Endothelial cell of umbilical vein (primary cell): ENCODE results near the gene PLCH1. TPM values are rescaled to one million over a fixed set of nuclear protein-coding genes. Genes with fewer than 3 reads are reported as not detected.

Experiments
- BruUV-seq: library from RNA; stranded (reverse); fragments of 400-500 nt; replicated peaks from 2 replicates; lab custom pipeline; 2021; lab: Mats Ljungman, UMichigan
- CTCF ChIA-PET: fragments of 300-600, 350-600 bp; sonication (Branson Sonifier 250); formaldehyde crosslinking; loops from one replicate; lab custom pipeline; 2021; ENCODE audit warnings: antibody characterized with exemption, inconsistent platforms; lab: Charles Lee
- POLR2A ChIA-PET: fragments of 300-600, 350-600 bp; sonication (Branson Sonifier 250); formaldehyde crosslinking; loops from one replicate; lab custom pipeline; 2021; ENCODE audit warnings: antibody characterized with exemption, inconsistent platforms; lab: Charles Lee
- DNase-seq: peaks from one replicate; pipeline ENCODE4 v3.0.0-alpha.2; 2011; ENCODE audit warnings: low read depth, low spot score
- FAIRE-seq: peaks from 2 replicates; lab custom pipeline; 2011; peaks lifted over from hg19 to GRCh38; lab: Jason Lieb, UNC
- H2AFZ ChIP-seq: 2 replicates; pipeline ENCODE4 v1.6.0; 2012; ENCODE audit warnings: low read depth, low read length, control low read depth, inconsistent platforms
- H3K27ac ChIP-seq: 2 replicates; pipeline ENCODE4 v1.5.1; 2011; ENCODE audit warnings: low read depth, mild to moderate bottlenecking, control low read depth, low read length, moderate library complexity; ENCODE audit not compliant: insufficient read depth
- H3K27me3 ChIP-seq, 2 experiments: 2 replicates each; pipeline versions ENCODE4 v1.6.0 to v1.6.1; 2011; ENCODE audit warnings: low read length in 2 of 2, mixed read lengths in 1 of 2; ENCODE audit not compliant: control insufficient read depth in 2 of 2, insufficient read depth in 2 of 2
- H3K36me3 ChIP-seq, 2 experiments: 2 replicates in 1 of 2; 3 replicates in 1 of 2; pipeline ENCODE4 v1.5.1; 2011; ENCODE audit warnings: low read length in 2 of 2, mild to moderate bottlenecking in 1 of 2, moderate library complexity in 1 of 2; ENCODE audit not compliant: control insufficient read depth in 2 of 2, insufficient read depth in 2 of 2; ENCODE audit errors: extremely low read depth in 1 of 2
- H3K4me1 ChIP-seq: 3 replicates; pipeline ENCODE4 v1.5.1; 2011; ENCODE audit warnings: mild to moderate bottlenecking, low read length; ENCODE audit not compliant: control insufficient read depth, insufficient read depth; ENCODE audit errors: extremely low read depth
- H3K4me2 ChIP-seq: 2 replicates; pipeline ENCODE4 v1.6.1; 2011; ENCODE audit warnings: low read length, control low read depth, mixed read lengths; ENCODE audit not compliant: insufficient read depth
- H3K4me3 ChIP-seq, 3 experiments: fragments of 200-600 bp in 1 of 3; sonication (generic), shearing (Covaris generic) in 1 of 3; replicated peaks in 1 of 3; 2 replicates each; pipeline ENCODE4 v1.5.1; 2011 to 2016; ENCODE audit warnings: control low read depth in 3 of 3, low read length in 3 of 3, mild to moderate bottlenecking in 2 of 3, inconsistent platforms in 1 of 3, low read depth in 1 of 3, moderate library complexity in 1 of 3; ENCODE audit not compliant: insufficient read depth in 1 of 3
- H3K79me2 ChIP-seq: 2 replicates; pipeline ENCODE4 v1.6.0; 2012; ENCODE audit warnings: low read length, inconsistent platforms; ENCODE audit not compliant: control insufficient read depth, insufficient read depth
- H3K9ac ChIP-seq: replicated peaks from 2 replicates; pipeline ENCODE3; 2011; ENCODE audit warnings: low read length, control low read depth; ENCODE audit not compliant: insufficient read depth; ENCODE audit errors: extremely low read depth
- H3K9me1 ChIP-seq: replicated peaks from 3 replicates; pipeline ENCODE4 v1.6.0; 2011; ENCODE audit warnings: mild to moderate bottlenecking, low read length; ENCODE audit not compliant: control insufficient read depth, insufficient read depth; ENCODE audit errors: extremely low read depth
- H3K9me3 ChIP-seq: replicated peaks from 2 replicates; pipeline ENCODE4 v1.5.1; 2012; ENCODE audit warnings: low read length, inconsistent platforms; ENCODE audit not compliant: control insufficient read depth, insufficient read depth
- H4K20me1 ChIP-seq: replicated peaks from 2 replicates; pipeline ENCODE3; 2011; ENCODE audit warnings: mild to moderate bottlenecking, low read length; ENCODE audit not compliant: control insufficient read depth, insufficient read depth; ENCODE audit errors: extremely low read depth
- EZH2 ChIP-seq: IDR thresholded peaks from 2 replicates; pipeline ENCODE4 v1.6.1; 2012; ENCODE audit warnings: borderline replicate concordance, low read depth, mild to moderate bottlenecking, moderate library complexity, low read length, inconsistent platforms; ENCODE audit not compliant: severe bottlenecking
- FOS ChIP-seq: IDR thresholded peaks from 2 replicates; pipeline ENCODE4 v1.6.1; 2011; ENCODE audit warnings: mild to moderate bottlenecking, low read length, moderate library complexity, borderline replicate concordance; ENCODE audit not compliant: insufficient read depth
- GATA2 ChIP-seq: IDR thresholded peaks from 2 replicates; pipeline ENCODE4 v1.7.0; 2011; ENCODE audit warnings: low read depth, mild to moderate bottlenecking, moderate library complexity, mixed read lengths, low read length; ENCODE audit not compliant: insufficient read length, insufficient read depth
- JUN ChIP-seq: IDR thresholded peaks from 2 replicates; pipeline ENCODE4 v1.6.1; 2011; ENCODE audit warnings: borderline replicate concordance, low read depth; ENCODE audit not compliant: insufficient read length, insufficient read depth
- MYC ChIP-seq: IDR thresholded peaks from one replicate; pipeline ENCODE4 v1.6.1; 2011; ENCODE audit warnings: mild to moderate bottlenecking, low read depth, low read length
- POLR2A ChIP-seq: IDR thresholded peaks from 2 replicates; pipeline ENCODE4 v1.6.1; 2012; ENCODE audit warnings: low read depth, mild to moderate bottlenecking, control low read depth, low read length
- POLR2AphosphoS5 ChIP-seq: IDR thresholded peaks from 2 replicates; pipeline ENCODE4 v1.6.1; 2012; ENCODE audit warnings: low read depth, mild to moderate bottlenecking, control low read depth, low read length, moderate library complexity; ENCODE audit not compliant: insufficient read depth
- dilution Hi-C: fragments of 300-500 bp; cut with MboI; formaldehyde crosslinking; loops from one replicate; pipeline ENCODE4 v1.15.0; 2019; ENCODE audit warnings: low sequenced_read_pairs; ENCODE audit not compliant: extremely low pct_ligation_motif_present
- intact Hi-C: fragments of 100-400 bp; cut with micrococcal nuclease; formaldehyde crosslinking; loops from one replicate; pipeline ENCODE4 v1.10.0; 2022
- polyA plus RNA-seq, 4 experiments: library from polyadenylated mRNA; depleted of rRNA in 3 of 4; stranded (reverse) in 3 of 4; unstranded in 1 of 4; fragments of >200 nt; gene quantifications; 2 replicates each; pipeline versions ENCODE4 v1.2.1 to v1.2.3, GENCODE V29; 2011 to 2012; ENCODE audit warnings: missing spikeins in 1 of 4
- total RNA-seq: library from RNA; stranded (reverse); gene quantifications from 2 replicates; pipeline ENCODE4 v1.2.3, GENCODE V29; 2021
- TF ChIP-seq, protein P1 (sequence below): IDR thresholded peaks from 2 replicates; pipeline ENCODE4 v1.6.1; 2011; ENCODE audit not compliant: insufficient read depth, insufficient read length
- TF ChIP-seq, protein P2 (sequence below), 2 donors: IDR thresholded peaks; 1 replicate in 1 of 2; 2 replicates in 1 of 2; pipeline ENCODE4 v1.5.1; 2011; ENCODE audit warnings: low read length in 2 of 2, mild to moderate bottlenecking in 2 of 2, moderate library complexity in 2 of 2, control low read depth in 1 of 2, inconsistent platforms in 1 of 2, low read depth in 1 of 2; ENCODE audit not compliant: insufficient read depth in 1 of 2; ENCODE audit errors: extremely low read depth in 1 of 2

Gene PLCH1
- total and polyA plus RNA-seq, 2 donors (not counting 3 experiments of a cell fraction or from before 2014, with no cell fraction given), result 0.03 TPM; not detected in 1

GRCh38 chr3:155425396-155425795 is 319.5 kb downstream of the PLCH1 start:
- TF ChIP-seq, protein P1, sequence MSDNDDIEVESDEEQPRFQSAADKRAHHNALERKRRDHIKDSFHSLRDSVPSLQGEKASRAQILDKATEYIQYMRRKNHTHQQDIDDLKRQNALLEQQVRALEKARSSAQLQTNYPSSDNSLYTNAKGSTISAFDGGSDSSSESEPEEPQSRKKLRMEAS, result no peak
- TF ChIP-seq FOS, result no peak
- TF ChIP-seq JUN, result no peak
- TF ChIP-seq, protein P2, sequence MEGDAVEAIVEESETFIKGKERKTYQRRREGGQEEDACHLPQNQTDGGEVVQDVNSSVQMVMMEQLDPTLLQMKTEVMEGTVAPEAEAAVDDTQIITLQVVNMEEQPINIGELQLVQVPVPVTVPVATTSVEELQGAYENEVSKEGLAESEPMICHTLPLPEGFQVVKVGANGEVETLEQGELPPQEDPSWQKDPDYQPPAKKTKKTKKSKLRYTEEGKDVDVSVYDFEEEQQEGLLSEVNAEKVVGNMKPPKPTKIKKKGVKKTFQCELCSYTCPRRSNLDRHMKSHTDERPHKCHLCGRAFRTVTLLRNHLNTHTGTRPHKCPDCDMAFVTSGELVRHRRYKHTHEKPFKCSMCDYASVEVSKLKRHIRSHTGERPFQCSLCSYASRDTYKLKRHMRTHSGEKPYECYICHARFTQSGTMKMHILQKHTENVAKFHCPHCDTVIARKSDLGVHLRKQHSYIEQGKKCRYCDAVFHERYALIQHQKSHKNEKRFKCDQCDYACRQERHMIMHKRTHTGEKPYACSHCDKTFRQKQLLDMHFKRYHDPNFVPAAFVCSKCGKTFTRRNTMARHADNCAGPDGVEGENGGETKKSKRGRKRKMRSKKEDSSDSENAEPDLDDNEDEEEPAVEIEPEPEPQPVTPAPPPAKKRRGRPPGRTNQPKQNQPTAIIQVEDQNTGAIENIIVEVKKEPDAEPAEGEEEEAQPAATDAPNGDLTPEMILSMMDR (IDR thresholded peaks at IDR 0.05; ENCODE audit: extremely low read depth in 1 of 2, insufficient read depth in 1 of 2, low read depth in 1 of 2, low read length in 2 of 2), result no peak
- TF ChIP-seq GATA2, result no peak
- TF ChIP-seq POLR2AphosphoS5, result no peak
- no peak for TF ChIP-seq MYC
- TF ChIP-seq POLR2A, result no peak
- TF ChIP-seq EZH2, result no peak
- no peaks in the 10 kb centered on the region for H3K9me1 ChIP-seq
- H3K9me3 ChIP-seq, result no peaks in the 10 kb centered on the region
- H3K4me3 ChIP-seq, result no peak overlapping the region
- BruUV-seq, result no TSS peak
- FAIRE-seq (no peak), DNase-seq (no peak)
- intact Hi-C loops (no loop called here), dilution Hi-C loops (no loop called here)
- H3K36me3 ChIP-seq, result no peaks in the 10 kb centered on the region
- H4K20me1 ChIP-seq, result no peaks in the 10 kb centered on the region
- H3K9ac ChIP-seq, result no peak overlapping the region
- no peaks in the 10 kb centered on the region for H3K4me1 ChIP-seq
- H3K27me3 ChIP-seq, result no peaks in the 10 kb centered on the region
- H3K4me2 ChIP-seq, result no peak overlapping the region
- POLR2A ChIA-PET, result no interaction called here
- CTCF ChIA-PET, result no interaction called here
- H3K79me2 ChIP-seq, result no peaks in the 10 kb centered on the region
- H2AFZ ChIP-seq, result no peak overlapping the region
- no peak overlapping the region for H3K27ac ChIP-seq
